HEK293 (cell line): Measurements from ENCODE around the gene SPACA6.

Experiments used
- CTCF ChIA-PET: fragments of 350-600 bp; formaldehyde crosslinking; extraction: SDS; loops from one replicate; lab custom pipeline; 2021; ENCODE audit warnings: antibody characterized with exemption; lab: Yijun Ruan, JAX
- POLR2A ChIA-PET: fragments of 300-600 bp; formaldehyde crosslinking; extraction: SDS; loops from one replicate; lab custom pipeline; 2020; ENCODE audit warnings: antibody characterized with exemption, inconsistent platforms; lab: Yijun Ruan, JAX
- H3K27ac ChIP-seq: fragments of 200-500 bp; sonication (Bioruptor generic); 2 replicates; pipeline ENCODE4 v1.5.1; 2014; ENCODE audit warnings: low read depth, low read length, control low read depth, inconsistent platforms; ENCODE audit errors: extremely low read depth
- H3K36me3 ChIP-seq, 2 experiments: fragments of 200-500 bp in 1 of 2; sonication (Bioruptor generic) in 1 of 2; 1 replicate in 1 of 2; 2 replicates in 1 of 2; pipeline ENCODE4 v1.5.1; 2014 to 2017; ENCODE audit warnings: inconsistent platforms in 2 of 2, low read length in 2 of 2; ENCODE audit not compliant: control insufficient read depth in 2 of 2, insufficient read depth in 1 of 2
- H3K4me1 ChIP-seq: fragments of 200-500 bp; sonication (Bioruptor generic); 2 replicates; pipeline ENCODE4 v1.5.1; 2014; ENCODE audit warnings: mild to moderate bottlenecking, low read length, inconsistent platforms; ENCODE audit not compliant: control insufficient read depth, insufficient read depth
- H3K4me3 ChIP-seq: 2 replicates; pipeline ENCODE4 v1.5.1; 2011; ENCODE audit warnings: low read depth, mild to moderate bottlenecking, control low read depth, low read length, moderate library complexity
- H3K9me3 ChIP-seq: fragments of 200-500 bp; sonication (Bioruptor generic); 2 replicates; pipeline ENCODE4 v1.5.1; 2014; ENCODE audit warnings: low read depth, low read length, inconsistent platforms; ENCODE audit not compliant: control insufficient read depth, insufficient read depth
- GLI2 ChIP-seq: fragments of 450-650 bp; formaldehyde crosslinking; IDR thresholded peaks from 2 replicates; pipeline ENCODE4; 2017; ENCODE audit warnings: missing biosample characterization, missing genetic modification characterization, low read depth, borderline replicate concordance
- SALL2 ChIP-seq: fragments of 450-650 bp; formaldehyde crosslinking; IDR thresholded peaks from 2 replicates; pipeline ENCODE4 v1.5.0; 2017; ENCODE audit warnings: missing biosample characterization, mild to moderate bottlenecking, missing genetic modification characterization, borderline replicate concordance
- ZEB2 ChIP-seq: fragments of 450-650 bp; formaldehyde crosslinking; IDR thresholded peaks from 2 replicates; pipeline ENCODE4 v1.5.1; 2016; ENCODE audit warnings: missing biosample characterization, missing genetic modification characterization
- ZNF155 ChIP-seq: fragments of 450-650 bp; formaldehyde crosslinking; IDR thresholded peaks from 2 replicates; pipeline ENCODE4 v1.5.1; 2016; ENCODE audit warnings: missing biosample characterization, missing genetic modification characterization
- ZNF169 ChIP-seq: fragments of 450-650 bp; formaldehyde crosslinking; IDR thresholded peaks from 2 replicates; pipeline ENCODE4 v1.5.1; 2016; ENCODE audit warnings: missing biosample characterization, missing genetic modification characterization
- ZNF174 ChIP-seq: fragments of 450-650 bp; formaldehyde crosslinking; IDR thresholded peaks from 2 replicates; pipeline ENCODE4 v1.5.0; 2017; ENCODE audit warnings: missing biosample characterization, mild to moderate bottlenecking, missing genetic modification characterization
- ZNF19 ChIP-seq: fragments of 450-650 bp; formaldehyde crosslinking; IDR thresholded peaks from 2 replicates; pipeline ENCODE4; 2016; ENCODE audit warnings: missing biosample characterization, missing genetic modification characterization, low read depth
- ZNF214 ChIP-seq: fragments of 450-650 bp; formaldehyde crosslinking; IDR thresholded peaks from 2 replicates; pipeline ENCODE4 v1.5.1; 2017; ENCODE audit warnings: missing biosample characterization, mild to moderate bottlenecking, missing genetic modification characterization, borderline replicate concordance
- ZNF248 ChIP-seq: fragments of 450-650 bp; formaldehyde crosslinking; IDR thresholded peaks from 2 replicates; pipeline ENCODE4 v1.5.1; 2017; ENCODE audit warnings: missing biosample characterization, missing genetic modification characterization
- ZNF398 ChIP-seq: fragments of 450-650 bp; formaldehyde crosslinking; IDR thresholded peaks from 2 replicates; pipeline ENCODE4 v1.5.1; 2017; ENCODE audit warnings: missing biosample characterization, missing genetic modification characterization
- ZNF48 ChIP-seq: fragments of 450-650 bp; formaldehyde crosslinking; IDR thresholded peaks from 2 replicates; pipeline ENCODE4 v1.5.1; 2016; ENCODE audit warnings: missing biosample characterization, missing genetic modification characterization
- ZNF510 ChIP-seq: fragments of 450-650 bp; formaldehyde crosslinking; IDR thresholded peaks from 2 replicates; pipeline ENCODE4 v1.5.1; 2018; ENCODE audit warnings: mild to moderate bottlenecking, missing genetic modification characterization, missing biosample characterization; ENCODE audit not compliant: insufficient replicate concordance
- ZNF529 ChIP-seq: fragments of 450-650 bp; formaldehyde crosslinking; IDR thresholded peaks from 2 replicates; pipeline ENCODE4 v1.5.1; 2017; ENCODE audit warnings: missing genetic modification characterization, missing biosample characterization; ENCODE audit not compliant: insufficient replicate concordance
- ZNF580 ChIP-seq: fragments of 450-650 bp; formaldehyde crosslinking; IDR thresholded peaks from 2 replicates; pipeline ENCODE4 v1.5.1; 2016; ENCODE audit warnings: missing biosample characterization, missing genetic modification characterization
- ZNF585B ChIP-seq: fragments of 450-650 bp; formaldehyde crosslinking; IDR thresholded peaks from 2 replicates; pipeline ENCODE4 v1.5.1; 2016; ENCODE audit warnings: missing biosample characterization, missing genetic modification characterization
- ZNF600 ChIP-seq: fragments of 450-650 bp; formaldehyde crosslinking; IDR thresholded peaks from 2 replicates; pipeline ENCODE4 v1.5.1; 2016; ENCODE audit warnings: missing biosample characterization, missing genetic modification characterization
- ZNF639 ChIP-seq: fragments of 450-650 bp; formaldehyde crosslinking; IDR thresholded peaks from 2 replicates; pipeline ENCODE4 v1.5.1; 2016; ENCODE audit warnings: missing biosample characterization, missing genetic modification characterization
- ZNF670 ChIP-seq: fragments of 450-650 bp; formaldehyde crosslinking; IDR thresholded peaks from 2 replicates; pipeline ENCODE4 v1.5.1; 2016; ENCODE audit warnings: missing biosample characterization, missing genetic modification characterization, low read depth
- ZNF785 ChIP-seq: fragments of 450-650 bp; formaldehyde crosslinking; IDR thresholded peaks from 2 replicates; pipeline ENCODE4 v1.5.1; 2016; ENCODE audit warnings: missing biosample characterization, missing genetic modification characterization
- TF ChIP-seq, protein P1 (sequence below): fragments of 450-650 bp; formaldehyde crosslinking; IDR thresholded peaks from 2 replicates; pipeline ENCODE4 v1.5.1; 2017; ENCODE audit warnings: missing biosample characterization, mild to moderate bottlenecking, missing genetic modification characterization, moderate library complexity
- TF ChIP-seq, protein P2 (sequence below): fragments of 450-650 bp; formaldehyde crosslinking; IDR thresholded peaks from 2 replicates; pipeline ENCODE4 v1.5.1; 2017; ENCODE audit warnings: missing biosample characterization, missing genetic modification characterization
- TF ChIP-seq, protein P3 (sequence below): fragments of 450-650 bp; formaldehyde crosslinking; IDR thresholded peaks from 2 replicates; pipeline ENCODE4 v1.5.1; 2016; ENCODE audit warnings: missing biosample characterization, missing genetic modification characterization
- TF ChIP-seq, protein P4 (sequence below): fragments of 450-650 bp; IDR thresholded peaks from 2 replicates; pipeline ENCODE4 v1.5.1; 2018; ENCODE audit warnings: missing biosample characterization, missing genetic modification characterization

The SPACA6 gene

DNA sequence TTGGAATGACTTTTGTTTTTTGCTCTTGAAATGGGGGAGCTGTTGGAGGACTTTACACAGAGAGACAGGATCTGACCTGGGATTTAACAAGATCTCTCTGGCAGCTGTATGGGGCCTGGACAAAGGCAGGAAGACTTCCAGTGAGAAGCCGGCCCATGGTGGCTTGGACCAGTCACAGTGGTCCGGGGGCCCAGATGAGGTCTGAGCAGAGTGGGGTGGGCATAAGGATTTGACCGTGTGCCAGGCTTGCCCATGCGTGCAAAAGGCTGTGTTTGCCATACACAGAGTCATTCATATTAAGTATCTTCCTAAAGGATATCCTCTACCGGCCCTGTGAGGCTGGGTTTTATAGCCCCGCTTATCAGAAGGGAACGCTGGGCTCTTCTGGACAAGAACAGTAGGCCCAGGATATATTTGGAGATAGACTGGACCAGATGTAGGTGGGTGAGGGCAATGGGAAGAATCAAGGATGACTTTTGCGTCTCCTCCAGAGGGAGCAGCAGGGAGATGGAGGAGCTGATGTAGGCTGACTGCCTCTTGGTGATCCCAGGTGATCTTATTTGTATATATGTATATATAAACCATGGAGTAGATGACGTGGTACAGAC lies 4.1 kb downstream of the SPACA6 start:
- H3K36me3 ChIP-seq = peaks cover 23 to 90% of the 10 kb centered on the region in 2 experiments; a peak in 2 of 3 replicates
- no peak overlapping the region for H3K27ac ChIP-seq
- no peaks in the 10 kb centered on the region for H3K9me3 ChIP-seq
- POLR2A ChIA-PET = interaction anchor here (2.3 kb wide), 1 partner anchor 8 kb away, joined by 9 read pairs; no protein-coding TSS in a partner anchor
- TF ChIP-seq ZNF398 (tag by site-specific recombination) (no peak), GLI2 (tag by site-specific recombination) (no peak), ZNF580 (tag by site-specific recombination) (no peak), ZNF19 (no peak), ZNF585B (no peak), ZNF529 (no peak), ZNF510 (tag by site-specific recombination) (no peak), ZEB2 (tag by site-specific recombination) (no peak), ZNF248 (tag by site-specific recombination) (no peak), ZNF785 (tag by site-specific recombination) (no peak)
- TF ChIP-seq, protein P1, sequence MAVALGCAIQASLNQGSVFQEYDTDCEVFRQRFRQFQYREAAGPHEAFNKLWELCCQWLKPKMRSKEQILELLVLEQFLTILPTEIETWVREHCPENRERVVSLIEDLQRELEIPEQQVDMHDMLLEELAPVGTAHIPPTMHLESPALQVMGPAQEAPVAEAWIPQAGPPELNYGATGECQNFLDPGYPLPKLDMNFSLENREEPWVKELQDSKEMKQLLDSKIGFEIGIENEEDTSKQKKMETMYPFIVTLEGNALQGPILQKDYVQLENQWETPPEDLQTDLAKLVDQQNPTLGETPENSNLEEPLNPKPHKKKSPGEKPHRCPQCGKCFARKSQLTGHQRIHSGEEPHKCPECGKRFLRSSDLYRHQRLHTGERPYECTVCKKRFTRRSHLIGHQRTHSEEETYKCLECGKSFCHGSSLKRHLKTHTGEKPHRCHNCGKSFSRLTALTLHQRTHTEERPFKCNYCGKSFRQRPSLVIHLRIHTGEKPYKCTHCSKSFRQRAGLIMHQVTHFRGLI (tag by site-specific recombination) = no peak
- TF ChIP-seq, protein P2, sequence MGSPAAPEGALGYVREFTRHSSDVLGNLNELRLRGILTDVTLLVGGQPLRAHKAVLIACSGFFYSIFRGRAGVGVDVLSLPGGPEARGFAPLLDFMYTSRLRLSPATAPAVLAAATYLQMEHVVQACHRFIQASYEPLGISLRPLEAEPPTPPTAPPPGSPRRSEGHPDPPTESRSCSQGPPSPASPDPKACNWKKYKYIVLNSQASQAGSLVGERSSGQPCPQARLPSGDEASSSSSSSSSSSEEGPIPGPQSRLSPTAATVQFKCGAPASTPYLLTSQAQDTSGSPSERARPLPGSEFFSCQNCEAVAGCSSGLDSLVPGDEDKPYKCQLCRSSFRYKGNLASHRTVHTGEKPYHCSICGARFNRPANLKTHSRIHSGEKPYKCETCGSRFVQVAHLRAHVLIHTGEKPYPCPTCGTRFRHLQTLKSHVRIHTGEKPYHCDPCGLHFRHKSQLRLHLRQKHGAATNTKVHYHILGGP (tag by site-specific recombination) = no peak
- TF ChIP-seq, all 188 proteins: peak for 0
- H3K4me1 ChIP-seq = no peaks in the 10 kb centered on the region
- no peak overlapping the region for H3K4me3 ChIP-seq
- CTCF ChIA-PET = no interaction called here

DNA sequence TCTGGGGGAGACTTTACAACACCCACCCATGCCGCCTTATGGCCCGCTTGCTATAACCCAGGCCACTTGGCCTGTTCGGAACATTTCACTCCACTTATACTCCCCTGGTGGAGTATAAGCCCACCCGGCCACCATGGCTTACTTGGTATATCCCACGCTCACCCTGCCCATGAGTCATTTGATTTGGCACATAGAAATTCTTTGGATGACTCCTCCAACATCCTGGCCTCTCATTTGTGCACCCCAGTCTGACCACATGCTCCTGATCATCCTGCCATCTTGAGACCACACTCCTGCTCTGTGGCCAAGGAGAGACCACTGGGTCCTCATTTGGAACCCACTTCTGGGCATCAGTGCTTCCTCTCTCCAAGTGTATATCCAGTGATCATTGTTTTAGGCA lies 5.2 kb downstream of the SPACA6 start:
- CTCF ChIA-PET = interaction anchor here (1.2 kb wide), 1 partner anchor 37 kb away, joined by 3 read pairs; no protein-coding TSS in a partner anchor
- H3K27ac ChIP-seq = no peak overlapping the region
- peaks cover 19 to 93% of the 10 kb centered on the region in 2 experiments; a peak in 2 of 3 replicates for H3K36me3 ChIP-seq
- no peak overlapping the region for H3K4me3 ChIP-seq
- POLR2A ChIA-PET = interaction anchor here (0.6 to 2.3 kb wide), 2 partner anchors 9 to 38 kb away, joined by 3 to 9 read pairs; no protein-coding TSS in a partner anchor
- H3K9me3 ChIP-seq = no peaks in the 10 kb centered on the region
- H3K4me1 ChIP-seq = no peaks in the 10 kb centered on the region
- TF ChIP-seq, protein P3, sequence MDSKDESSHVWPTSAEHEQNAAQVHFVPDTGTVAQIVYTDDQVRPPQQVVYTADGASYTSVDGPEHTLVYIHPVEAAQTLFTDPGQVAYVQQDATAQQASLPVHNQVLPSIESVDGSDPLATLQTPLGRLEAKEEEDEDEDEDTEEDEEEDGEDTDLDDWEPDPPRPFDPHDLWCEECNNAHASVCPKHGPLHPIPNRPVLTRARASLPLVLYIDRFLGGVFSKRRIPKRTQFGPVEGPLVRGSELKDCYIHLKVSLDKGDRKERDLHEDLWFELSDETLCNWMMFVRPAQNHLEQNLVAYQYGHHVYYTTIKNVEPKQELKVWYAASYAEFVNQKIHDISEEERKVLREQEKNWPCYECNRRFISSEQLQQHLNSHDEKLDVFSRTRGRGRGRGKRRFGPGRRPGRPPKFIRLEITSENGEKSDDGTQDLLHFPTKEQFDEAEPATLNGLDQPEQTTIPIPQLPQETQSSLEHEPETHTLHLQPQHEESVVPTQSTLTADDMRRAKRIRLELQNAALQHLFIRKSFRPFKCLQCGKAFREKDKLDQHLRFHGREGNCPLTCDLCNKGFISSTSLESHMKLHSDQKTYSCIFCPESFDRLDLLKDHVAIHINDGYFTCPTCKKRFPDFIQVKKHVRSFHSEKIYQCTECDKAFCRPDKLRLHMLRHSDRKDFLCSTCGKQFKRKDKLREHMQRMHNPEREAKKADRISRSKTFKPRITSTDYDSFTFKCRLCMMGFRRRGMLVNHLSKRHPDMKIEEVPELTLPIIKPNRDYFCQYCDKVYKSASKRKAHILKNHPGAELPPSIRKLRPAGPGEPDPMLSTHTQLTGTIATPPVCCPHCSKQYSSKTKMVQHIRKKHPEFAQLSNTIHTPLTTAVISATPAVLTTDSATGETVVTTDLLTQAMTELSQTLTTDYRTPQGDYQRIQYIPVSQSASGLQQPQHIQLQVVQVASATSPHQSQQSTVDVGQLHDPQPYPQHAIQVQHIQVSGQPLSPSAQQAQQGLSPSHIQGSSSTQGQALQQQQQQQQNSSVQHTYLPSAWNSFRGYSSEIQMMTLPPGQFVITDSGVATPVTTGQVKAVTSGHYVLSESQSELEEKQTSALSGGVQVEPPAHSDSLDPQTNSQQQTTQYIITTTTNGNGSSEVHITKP (tag by site-specific recombination) = no peak
- TF ChIP-seq ZNF214 (tag by site-specific recombination) = no peak
- TF ChIP-seq ZNF600 (tag by site-specific recombination) = no peak
- no peak for TF ChIP-seq ZNF155 (tag by site-specific recombination)
- no peak for TF ChIP-seq ZNF174 (tag by site-specific recombination)
- no peak for TF ChIP-seq ZNF48 (tag by site-specific recombination)
- TF ChIP-seq ZNF639 (tag by site-specific recombination) = no peak
- TF ChIP-seq SALL2 = no peak
- TF ChIP-seq, protein P4, sequence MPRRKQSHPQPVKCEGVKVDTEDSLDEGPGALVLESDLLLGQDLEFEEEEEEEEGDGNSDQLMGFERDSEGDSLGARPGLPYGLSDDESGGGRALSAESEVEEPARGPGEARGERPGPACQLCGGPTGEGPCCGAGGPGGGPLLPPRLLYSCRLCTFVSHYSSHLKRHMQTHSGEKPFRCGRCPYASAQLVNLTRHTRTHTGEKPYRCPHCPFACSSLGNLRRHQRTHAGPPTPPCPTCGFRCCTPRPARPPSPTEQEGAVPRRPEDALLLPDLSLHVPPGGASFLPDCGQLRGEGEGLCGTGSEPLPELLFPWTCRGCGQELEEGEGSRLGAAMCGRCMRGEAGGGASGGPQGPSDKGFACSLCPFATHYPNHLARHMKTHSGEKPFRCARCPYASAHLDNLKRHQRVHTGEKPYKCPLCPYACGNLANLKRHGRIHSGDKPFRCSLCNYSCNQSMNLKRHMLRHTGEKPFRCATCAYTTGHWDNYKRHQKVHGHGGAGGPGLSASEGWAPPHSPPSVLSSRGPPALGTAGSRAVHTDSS (tag by site-specific recombination) = no peak
- no peak for TF ChIP-seq ZNF169
- TF ChIP-seq ZNF670 (tag by site-specific recombination) = no peak
